Activated effector memory CD4-positive, alpha-beta T cell treated with anti-CD3 and anti-CD28 coated beads, Interleukin-2, amount 50 U/mL, for 16 hours (primary cell): Measurements from ENCODE around the gene CARD18.

ENCODE experiments used
- DNase-seq: peaks from one replicate; pipeline ENCODE4 v3.0.0-alpha.2; 2020

CARD18 gene

GRCh38 chr11:105139669-105140068 is at the start of gene CARD18:
Gene CARD18 (minus strand): TSS chr11:105139769. CDS start chr11:105139726, 43 bp downstream.
- DNase-seq: no peak

- DNase-seq: no peak
Measured at GRCh38 chr11:105183987-105184386, 44.4 kb upstream of the CARD18 start.

GRCh38 chr11:105183426-105183825 is 43.9 kb upstream of the CARD18 start:
- DNase-seq: no peak

- DNase-seq: no peak
Measured at GRCh38 chr11:105181521-105181920, 42.0 kb upstream of the CARD18 start.

- DNase-seq: no peak
Measured at GRCh38 chr11:105181100-105181499, 41.5 kb upstream of the CARD18 start.

- no peak for DNase-seq
Measured at GRCh38 chr11:105179542-105180278, 40.1 kb upstream of the CARD18 start.

GRCh38 chr11:105177658-105178057 is 38.1 kb upstream of the CARD18 start:
- DNase-seq: no peak

GRCh38 chr11:105168457-105168856 is 28.9 kb upstream of the CARD18 start:
- DNase-seq: no peak

- DNase-seq: no peak
Measured at GRCh38 chr11:105167244-105167643, 27.7 kb upstream of the CARD18 start.

GRCh38 chr11:105164208-105164607 is 24.6 kb upstream of the CARD18 start:
- DNase-seq: no peak

GRCh38 chr11:105162506-105162905 is 22.9 kb upstream of the CARD18 start:
- no peak for DNase-seq

- no peak for DNase-seq
Measured at GRCh38 chr11:105158436-105158835, 18.9 kb upstream of the CARD18 start.

GRCh38 chr11:105156720-105157119 is 17.2 kb upstream of the CARD18 start:
- DNase-seq: no peak

GRCh38 chr11:105156231-105156630 is 16.7 kb upstream of the CARD18 start:
- DNase-seq: no peak

GRCh38 chr11:105155679-105156078 is 16.1 kb upstream of the CARD18 start:
- DNase-seq: no peak

- no peak for DNase-seq
Measured at GRCh38 chr11:105153392-105153791, 13.8 kb upstream of the CARD18 start.

GRCh38 chr11:105152560-105152959 is 13.0 kb upstream of the CARD18 start:
- no peak for DNase-seq

GRCh38 chr11:105152021-105152512 is 12.5 kb upstream of the CARD18 start:
- DNase-seq: no peak

- DNase-seq: no peak
Measured at GRCh38 chr11:105149477-105149876, 9.9 kb upstream of the CARD18 start.

- DNase-seq: no peak
Measured at GRCh38 chr11:105148241-105148640, 8.7 kb upstream of the CARD18 start.

GRCh38 chr11:105144887-105145286 is 5.3 kb upstream of the CARD18 start:
- DNase-seq: no peak

GRCh38 chr11:105142167-105142566 is 2.6 kb upstream of the CARD18 start:
- no peak for DNase-seq

GRCh38 chr11:105137286-105137685 is 2.3 kb downstream of the CARD18 start:
- DNase-seq: no peak

GRCh38 chr11:105135883-105136282 is 3.7 kb downstream of the CARD18 start:
- DNase-seq: no peak
